Activated T-cell treated with anti-CD3 and anti-CD28 coated beads, Interleukin-2, amount 50 U/mL, for 4 hours (primary cell): ENCODE results near the gene COG3. TPM values are rescaled to one million over a fixed set of nuclear protein-coding genes. Genes with fewer than 3 reads are reported as not detected.

Source experiments
- ATAC-seq, 2 donors: fragments of 200-7000 bp; cut with Tn5 transposase; one replicate each; pipeline ENCODE4 v1.10.0; 2021
- DNase-seq: peaks from one replicate; pipeline ENCODE4 v3.0.0-alpha.2; 2020
- H3K27me3 Mint-ChIP-seq: one replicate; pipeline ENCODE4 v1.8.0; 2021; ENCODE audit warnings: low read depth, mixed read lengths
- H3K36me3 Mint-ChIP-seq: one replicate; pipeline ENCODE4 v1.8.0; 2022; ENCODE audit warnings: mixed read lengths; ENCODE audit not compliant: insufficient read depth
- H3K4me1 Mint-ChIP-seq: one replicate; pipeline ENCODE4 v1.8.0; 2021; ENCODE audit warnings: low read depth, mixed read lengths
- H3K4me3 Mint-ChIP-seq: one replicate; pipeline ENCODE4 v1.8.0; 2021; ENCODE audit warnings: mild to moderate bottlenecking, moderate library complexity, mixed read lengths
- H3K9me3 Mint-ChIP-seq: one replicate; pipeline ENCODE4 v1.8.0; 2021; ENCODE audit warnings: mixed read lengths
- total RNA-seq, 3 donors: library from RNA; stranded (reverse); gene quantifications; one replicate each; pipeline ENCODE4 v1.2.1, GENCODE V29; 2021

The COG3 gene
- total RNA-seq, 3 donors from 2014 or later, result 21.7 to 23.6 (median 22.0) TPM

DNA sequence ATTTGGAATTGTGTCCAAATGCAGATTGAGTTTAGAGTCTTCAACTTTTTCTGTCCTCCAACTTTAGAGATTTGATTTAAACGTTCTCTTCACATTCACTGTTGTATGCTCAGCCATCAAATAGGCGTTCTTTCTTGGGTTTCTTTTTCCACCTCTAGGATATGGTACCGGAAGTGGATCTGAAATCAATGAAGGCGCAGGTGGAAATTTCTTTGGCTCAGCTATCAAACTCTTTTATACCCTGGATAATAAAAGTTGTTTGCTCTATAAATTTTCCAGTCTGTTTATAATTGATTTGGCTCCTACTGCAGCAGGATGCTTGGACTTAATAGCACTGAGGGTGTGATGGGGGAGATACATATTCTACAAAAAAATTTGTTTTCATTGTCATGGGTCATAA lies 1.6 kb downstream of the COG3 start:
- ATAC-seq (no peak), DNase-seq (no peak)
- no peaks in the 10 kb centered on the region for H3K9me3 Mint-ChIP-seq
- H3K27me3 Mint-ChIP-seq, result no peaks in the 10 kb centered on the region
- H3K36me3 Mint-ChIP-seq, result peaks cover 14% of the 10 kb centered on the region
- peak overlapping the region; percentile 93 for H3K4me3 Mint-ChIP-seq
- H3K4me1 Mint-ChIP-seq, result peaks cover 67% of the 10 kb centered on the region

- no peaks in the 10 kb centered on the region for H3K27me3 Mint-ChIP-seq
- DNase-seq, result no peak
- no peak overlapping the region for H3K4me3 Mint-ChIP-seq
- H3K9me3 Mint-ChIP-seq, result no peaks in the 10 kb centered on the region
- H3K36me3 Mint-ChIP-seq, result peaks cover 21% of the 10 kb centered on the region
- no peak for ATAC-seq
- peaks cover 78% of the 10 kb centered on the region for H3K4me1 Mint-ChIP-seq
Observed at GRCh38 chr13:45468635-45469034, 3.9 kb downstream of the COG3 start.

GRCh38 chr13:45472171-45472705 lies 7.5 kb downstream of the COG3 start:
- no peak for DNase-seq
- Mint-ChIP-seq H3K9me3 (no peaks in the 10 kb centered on the region), H3K27me3 (no peaks in the 10 kb centered on the region), H3K4me1 (peaks cover 69% of the 10 kb centered on the region), H3K36me3 (peaks cover 15% of the 10 kb centered on the region), H3K4me3 (no peak overlapping the region)
- ATAC-seq, result no peak

GRCh38 chr13:45473627-45474026 lies 8.9 kb downstream of the COG3 start:
- ATAC-seq (peak; percentile 59 to 63), DNase-seq (peak; percentile 9)
- Mint-ChIP-seq H3K4me3 (no peak overlapping the region), H3K9me3 (no peaks in the 10 kb centered on the region), H3K27me3 (no peaks in the 10 kb centered on the region), H3K4me1 (peaks cover 55% of the 10 kb centered on the region), H3K36me3 (peaks cover 15% of the 10 kb centered on the region)

DNA sequence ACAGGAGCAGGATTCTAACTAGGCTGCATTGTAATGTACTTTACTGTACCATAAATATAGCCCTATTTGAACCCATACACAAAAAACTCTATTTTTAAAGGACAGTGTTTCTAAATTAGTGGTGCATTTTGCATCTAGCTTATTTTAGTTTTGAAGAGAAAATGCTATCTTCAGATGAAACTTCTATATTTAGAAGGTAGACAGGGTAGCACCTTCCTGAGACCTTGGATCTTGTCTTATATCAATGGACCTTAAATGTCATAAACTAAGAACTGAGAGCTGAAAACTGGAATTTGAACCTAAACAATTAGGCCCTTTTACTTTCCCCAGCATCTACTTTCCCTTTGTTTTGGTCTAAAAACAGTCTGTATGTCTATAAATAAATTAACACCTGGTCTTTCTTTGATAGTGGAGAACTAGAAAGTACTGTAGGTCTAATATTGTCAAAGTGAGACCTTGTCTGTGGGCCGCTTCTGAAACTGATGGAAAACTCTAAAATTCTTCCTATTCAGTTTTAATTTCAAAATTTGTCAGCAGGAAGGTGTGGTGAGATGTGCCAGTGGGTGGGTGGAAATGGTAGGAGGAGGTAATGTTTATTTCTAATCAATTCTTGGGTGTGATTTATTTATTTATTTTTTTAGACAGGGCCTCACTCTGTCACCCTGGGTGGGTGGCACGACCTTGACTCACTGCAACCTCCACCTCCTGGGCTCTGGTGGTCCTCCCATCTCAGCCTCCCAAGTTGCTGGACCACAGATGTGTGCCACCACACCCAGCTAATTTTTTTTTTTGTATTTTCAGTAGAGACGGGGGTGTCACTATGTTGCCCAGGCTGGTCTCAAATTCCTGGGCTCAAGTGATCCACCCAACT lies 10.1 kb downstream of the COG3 start:
- Mint-ChIP-seq H3K4me3 (no peak overlapping the region), H3K9me3 (no peaks in the 10 kb centered on the region)

GRCh38 chr13:45479661-45480060 lies 14.9 kb downstream of the COG3 start:
- Mint-ChIP-seq H3K4me3 (no peak overlapping the region), H3K4me1 (peaks cover 14% of the 10 kb centered on the region), H3K36me3 (peaks cover 32% of the 10 kb centered on the region), H3K27me3 (no peaks in the 10 kb centered on the region), H3K9me3 (no peaks in the 10 kb centered on the region)
- DNase-seq (no peak), ATAC-seq (no peak)

More for the DNA sequence above, 10.1 kb downstream of the COG3 start:
- H3K36me3 Mint-ChIP-seq, result peaks cover 22% of the 10 kb centered on the region
- peak in 1 of 2 donors; percentile 38 for ATAC-seq
- no peak for DNase-seq
- no peaks in the 10 kb centered on the region for H3K27me3 Mint-ChIP-seq
- H3K4me1 Mint-ChIP-seq, result peaks cover 50% of the 10 kb centered on the region

DNA sequence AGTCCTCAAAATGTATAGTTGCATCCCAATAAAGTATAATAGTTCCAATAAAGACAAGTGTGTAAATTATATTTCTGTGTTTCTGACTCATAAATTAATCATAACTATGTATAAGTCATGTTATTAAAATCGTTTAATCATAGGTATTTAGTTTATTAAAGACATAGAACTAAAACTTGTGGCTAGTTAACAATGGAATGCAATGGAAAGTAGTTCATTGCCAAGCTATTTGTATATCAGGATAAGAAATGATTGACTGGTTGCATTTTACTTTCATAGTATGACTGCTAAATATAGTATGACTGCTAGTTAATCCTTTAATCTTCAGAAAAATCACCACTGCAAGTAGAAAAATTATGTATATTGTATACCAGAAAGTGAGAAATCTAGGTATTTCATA lies 16.9 kb downstream of the COG3 start:
- Mint-ChIP-seq H3K4me3 (no peak overlapping the region), H3K27me3 (no peaks in the 10 kb centered on the region), H3K36me3 (peaks cover 34% of the 10 kb centered on the region), H3K4me1 (peaks cover 3% of the 10 kb centered on the region), H3K9me3 (no peaks in the 10 kb centered on the region)
- DNase-seq, result no peak
- ATAC-seq, result no peak

- ATAC-seq (no peak), DNase-seq (no peak)
- Mint-ChIP-seq H3K36me3 (peaks cover 44% of the 10 kb centered on the region), H3K9me3 (no peaks in the 10 kb centered on the region), H3K4me3 (no peak overlapping the region), H3K27me3 (no peaks in the 10 kb centered on the region), H3K4me1 (peaks cover 3% of the 10 kb centered on the region)
Observed at GRCh38 chr13:45482571-45483173, 17.9 kb downstream of the COG3 start.

DNA sequence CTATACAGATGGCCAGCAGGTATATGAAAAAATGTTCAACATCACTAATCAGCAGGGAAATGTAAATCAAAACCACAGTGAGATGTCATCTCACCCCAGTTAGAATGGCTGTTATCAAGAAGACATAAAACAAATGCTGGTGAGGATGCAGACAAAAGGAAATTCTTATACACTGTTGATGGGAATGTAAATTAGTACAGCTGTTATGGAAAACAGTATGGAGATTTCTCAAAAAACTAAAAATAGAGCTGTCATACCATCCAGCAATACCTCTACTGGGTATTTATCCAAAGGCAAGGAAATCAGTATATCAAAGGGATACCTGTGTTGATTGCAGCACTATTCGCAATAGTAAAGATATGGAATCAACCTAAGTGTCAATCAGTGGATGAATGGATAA lies 22.9 kb downstream of the COG3 start:
- Mint-ChIP-seq H3K4me3 (no peak overlapping the region), H3K4me1 (peaks cover 3% of the 10 kb centered on the region), H3K36me3 (peaks cover 37% of the 10 kb centered on the region), H3K27me3 (no peaks in the 10 kb centered on the region), H3K9me3 (no peaks in the 10 kb centered on the region)
- ATAC-seq (no peak), DNase-seq (no peak)

DNA sequence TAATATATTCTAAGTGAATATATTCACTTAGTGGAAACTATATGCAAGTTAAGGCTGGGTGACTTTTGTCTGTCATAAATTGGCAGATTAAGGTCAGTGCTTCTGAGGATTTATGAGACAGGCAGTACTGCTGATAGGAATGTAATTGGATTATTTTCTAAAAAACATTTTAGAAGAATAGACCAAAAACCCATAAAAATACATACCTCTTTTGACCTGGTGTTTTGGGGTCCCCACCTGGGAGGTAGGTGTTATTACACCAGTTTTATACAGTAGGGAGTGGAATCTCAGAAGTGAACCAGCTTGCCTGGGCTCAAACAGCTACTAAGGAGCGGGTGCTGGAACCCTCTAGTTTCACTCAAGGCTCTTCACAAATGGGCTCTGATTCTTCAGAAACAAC lies 25.3 kb downstream of the COG3 start:
- Mint-ChIP-seq H3K9me3 (no peaks in the 10 kb centered on the region), H3K4me1 (peaks cover 3% of the 10 kb centered on the region), H3K36me3 (peaks cover 26% of the 10 kb centered on the region), H3K27me3 (no peaks in the 10 kb centered on the region), H3K4me3 (no peak overlapping the region)
- no peak for DNase-seq
- ATAC-seq, result peak; percentile 61 to 74

DNA sequence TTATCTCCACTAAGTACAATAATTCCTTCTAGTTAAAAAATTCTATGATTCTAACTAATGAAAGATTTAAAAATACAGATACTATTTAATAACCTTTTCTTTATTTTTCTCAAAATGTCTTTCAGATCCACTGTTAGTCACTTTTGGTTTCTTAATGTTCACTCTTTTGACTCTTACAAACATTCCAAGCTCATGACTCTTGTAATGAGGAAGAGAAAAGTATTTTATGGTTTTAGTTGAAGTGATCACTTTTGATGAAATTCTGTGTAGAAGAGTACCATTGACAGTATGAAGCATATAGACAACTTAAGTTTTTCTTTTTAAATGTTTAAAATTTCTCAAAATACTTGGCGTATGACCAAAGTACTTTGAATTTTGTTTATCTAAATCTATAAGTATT lies 27.8 kb downstream of the COG3 start:
- no peak overlapping the region for H3K4me3 Mint-ChIP-seq
- H3K36me3 Mint-ChIP-seq, result peaks cover 21% of the 10 kb centered on the region
- peaks cover 3% of the 10 kb centered on the region for H3K4me1 Mint-ChIP-seq
- DNase-seq, result no peak
- H3K27me3 Mint-ChIP-seq, result no peaks in the 10 kb centered on the region
- ATAC-seq, result no peak
- no peaks in the 10 kb centered on the region for H3K9me3 Mint-ChIP-seq

DNA sequence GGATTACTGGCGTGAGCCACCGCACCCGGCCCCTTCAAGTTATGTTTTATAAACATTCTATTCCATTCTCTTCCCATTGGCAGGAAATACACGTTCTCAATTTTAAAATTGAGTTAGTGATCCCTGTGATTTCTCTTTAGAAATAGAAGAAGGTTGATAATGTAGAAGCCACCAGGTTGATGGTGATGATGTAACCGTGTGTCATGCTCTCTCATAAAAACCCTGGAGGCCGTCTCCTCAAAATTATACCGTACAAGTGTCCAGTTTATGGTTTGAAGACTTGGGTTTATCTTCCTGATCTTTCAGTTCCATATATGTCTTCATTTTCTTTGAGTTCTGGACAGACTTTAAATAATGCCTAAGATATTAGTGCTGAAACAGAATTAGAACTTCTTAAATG lies 32.2 kb downstream of the COG3 start:
- H3K27me3 Mint-ChIP-seq, result no peaks in the 10 kb centered on the region

GRCh38 chr13:45500492-45501174 lies 35.9 kb downstream of the COG3 start:
- Mint-ChIP-seq H3K9me3 (no peaks in the 10 kb centered on the region), H3K4me3 (no peak overlapping the region), H3K36me3 (peaks cover 43% of the 10 kb centered on the region), H3K4me1 (peaks cover 6% of the 10 kb centered on the region), H3K27me3 (no peaks in the 10 kb centered on the region)
- no peak for ATAC-seq
- DNase-seq, result no peak

More for the DNA sequence above, 32.2 kb downstream of the COG3 start:
- no peak for ATAC-seq
- Mint-ChIP-seq H3K36me3 (peaks cover 33% of the 10 kb centered on the region), H3K4me1 (peaks cover 9% of the 10 kb centered on the region), H3K9me3 (no peaks in the 10 kb centered on the region), H3K4me3 (no peak overlapping the region)
- no peak for DNase-seq

GRCh38 chr13:45501175-45501526 lies 36.4 kb downstream of the COG3 start:
- DNase-seq, result no peak
- Mint-ChIP-seq H3K36me3 (peaks cover 45% of the 10 kb centered on the region), H3K4me3 (no peak overlapping the region), H3K4me1 (peaks cover 6% of the 10 kb centered on the region), H3K27me3 (no peaks in the 10 kb centered on the region), H3K9me3 (no peaks in the 10 kb centered on the region)
- no peak for ATAC-seq
